ENCODE measurements around the gene SLC28A2.

SLC28A2 gene

GRCh38 chr15:45262906-45263461, 10.9 kb downstream of the SLC28A2 start:
- Histone ChIP-seq H2AFZ (ENCODE audit: low read length) (no peak overlapping the region), H3K36me3 (replicated peaks; ENCODE audit: insufficient read depth, low read length) (no peaks in the 10 kb centered on the region), H3K9me3 (replicated peaks; ENCODE audit: insufficient read depth, low read length) (no peaks in the 10 kb centered on the region), H3K4me3 (ENCODE audit: low read length) (no peak overlapping the region), H3K27me3 (replicated peaks; ENCODE audit: insufficient read depth, low read length) (no peaks in the 10 kb centered on the region), H3K4me2 (ENCODE audit: low read depth, low read length) (no peak overlapping the region), H3K27ac (ENCODE audit: low read length) (no peak overlapping the region), H3K9me2 (replicated peaks; ENCODE audit: insufficient read depth, low read length) (no peaks in the 10 kb centered on the region), H3K79me2 (ENCODE audit: low read length) (no peaks in the 10 kb centered on the region), H3K9ac (ENCODE audit: low read length) (no peak overlapping the region), H3K4me1 (ENCODE audit: low read length) (no peaks in the 10 kb centered on the region), H4K20me1 (ENCODE audit: insufficient read depth, low read length) (no peaks in the 10 kb centered on the region), H3F3A (ENCODE audit: insufficient read depth, low read length) (no peaks in the 10 kb centered on the region)
- no peak for DNase-seq
- TF ChIP-seq EZH2phosphoT487 (IDR thresholded peaks at IDR 0.05; ENCODE audit: low read length) = no peak
- no peak for TF ChIP-seq EZH2 (optimal IDR thresholded peaks at IDR 0.05; ENCODE audit: low read depth, low read length)
- TF ChIP-seq, protein P1, sequence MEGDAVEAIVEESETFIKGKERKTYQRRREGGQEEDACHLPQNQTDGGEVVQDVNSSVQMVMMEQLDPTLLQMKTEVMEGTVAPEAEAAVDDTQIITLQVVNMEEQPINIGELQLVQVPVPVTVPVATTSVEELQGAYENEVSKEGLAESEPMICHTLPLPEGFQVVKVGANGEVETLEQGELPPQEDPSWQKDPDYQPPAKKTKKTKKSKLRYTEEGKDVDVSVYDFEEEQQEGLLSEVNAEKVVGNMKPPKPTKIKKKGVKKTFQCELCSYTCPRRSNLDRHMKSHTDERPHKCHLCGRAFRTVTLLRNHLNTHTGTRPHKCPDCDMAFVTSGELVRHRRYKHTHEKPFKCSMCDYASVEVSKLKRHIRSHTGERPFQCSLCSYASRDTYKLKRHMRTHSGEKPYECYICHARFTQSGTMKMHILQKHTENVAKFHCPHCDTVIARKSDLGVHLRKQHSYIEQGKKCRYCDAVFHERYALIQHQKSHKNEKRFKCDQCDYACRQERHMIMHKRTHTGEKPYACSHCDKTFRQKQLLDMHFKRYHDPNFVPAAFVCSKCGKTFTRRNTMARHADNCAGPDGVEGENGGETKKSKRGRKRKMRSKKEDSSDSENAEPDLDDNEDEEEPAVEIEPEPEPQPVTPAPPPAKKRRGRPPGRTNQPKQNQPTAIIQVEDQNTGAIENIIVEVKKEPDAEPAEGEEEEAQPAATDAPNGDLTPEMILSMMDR (IDR thresholded peaks at IDR 0.05; ENCODE audit: low read length) = no peak

DNA sequence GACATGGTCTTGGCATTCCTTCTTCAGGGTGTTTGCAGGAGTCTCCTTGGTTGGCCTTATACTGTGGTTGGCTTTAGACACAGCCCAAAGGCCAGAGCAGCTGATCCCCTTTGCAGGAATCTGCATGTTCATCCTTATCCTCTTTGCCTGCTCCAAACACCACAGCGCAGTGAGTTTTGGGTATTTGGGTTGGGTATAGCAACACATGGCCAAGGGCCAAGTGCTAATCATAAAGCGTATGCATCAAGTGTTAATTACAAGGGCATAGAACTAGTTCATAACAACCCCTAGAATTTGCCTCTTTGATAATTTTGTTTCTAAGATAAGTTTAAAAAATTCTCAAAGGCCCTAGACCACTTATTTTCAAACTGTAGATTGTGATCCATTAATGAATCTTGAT, 11.8 kb downstream of the SLC28A2 start:
- no peak overlapping the region for H3K4me2 ChIP-seq (ENCODE audit: low read depth, low read length)
- H3K27ac ChIP-seq (ENCODE audit: low read length) = no peak overlapping the region
- no peak for DNase-seq
- no peak overlapping the region for H2AFZ ChIP-seq (ENCODE audit: low read length)
- H3K4me1 ChIP-seq (ENCODE audit: low read length) = no peaks in the 10 kb centered on the region
- H4K20me1 ChIP-seq (ENCODE audit: insufficient read depth, low read length) = no peaks in the 10 kb centered on the region
- no peaks in the 10 kb centered on the region for H3K27me3 ChIP-seq (replicated peaks; ENCODE audit: insufficient read depth, low read length)
- no peak overlapping the region for H3K9ac ChIP-seq (ENCODE audit: low read length)
- H3K9me2 ChIP-seq (replicated peaks; ENCODE audit: insufficient read depth, low read length) = no peaks in the 10 kb centered on the region
- H3F3A ChIP-seq (ENCODE audit: insufficient read depth, low read length) = no peaks in the 10 kb centered on the region
- H3K36me3 ChIP-seq (replicated peaks; ENCODE audit: insufficient read depth, low read length) = no peaks in the 10 kb centered on the region
- H3K79me2 ChIP-seq (ENCODE audit: low read length) = no peaks in the 10 kb centered on the region
- TF ChIP-seq, protein P1 (IDR thresholded peaks at IDR 0.05; ENCODE audit: low read length) = no peak
- TF ChIP-seq EZH2 (optimal IDR thresholded peaks at IDR 0.05; ENCODE audit: low read depth, low read length) (no peak), EZH2phosphoT487 (IDR thresholded peaks at IDR 0.05; ENCODE audit: low read length) (no peak)
- no peak overlapping the region for H3K4me3 ChIP-seq (ENCODE audit: low read length)
- no peaks in the 10 kb centered on the region for H3K9me3 ChIP-seq (replicated peaks; ENCODE audit: insufficient read depth, low read length)

GRCh38 chr15:45265506-45265905, 13.5 kb downstream of the SLC28A2 start:
- H3K27ac ChIP-seq (ENCODE audit: low read length) = no peak overlapping the region
- H3K9ac ChIP-seq (ENCODE audit: low read length) = no peak overlapping the region
- no peaks in the 10 kb centered on the region for H3K27me3 ChIP-seq (replicated peaks; ENCODE audit: insufficient read depth, low read length)
- TF ChIP-seq EZH2 (optimal IDR thresholded peaks at IDR 0.05; ENCODE audit: low read depth, low read length) = no peak
- TF ChIP-seq, protein P1 (IDR thresholded peaks at IDR 0.05; ENCODE audit: low read length) = no peak
- no peak for TF ChIP-seq EZH2phosphoT487 (IDR thresholded peaks at IDR 0.05; ENCODE audit: low read length)
- no peak overlapping the region for H2AFZ ChIP-seq (ENCODE audit: low read length)
- no peak for DNase-seq
- no peak overlapping the region for H3K4me2 ChIP-seq (ENCODE audit: low read depth, low read length)
- no peaks in the 10 kb centered on the region for H3F3A ChIP-seq (ENCODE audit: insufficient read depth, low read length)
- H3K9me2 ChIP-seq (replicated peaks; ENCODE audit: insufficient read depth, low read length) = no peaks in the 10 kb centered on the region
- H4K20me1 ChIP-seq (ENCODE audit: insufficient read depth, low read length) = no peaks in the 10 kb centered on the region
- H3K36me3 ChIP-seq (replicated peaks; ENCODE audit: insufficient read depth, low read length) = no peaks in the 10 kb centered on the region
- no peaks in the 10 kb centered on the region for H3K79me2 ChIP-seq (ENCODE audit: low read length)
- H3K4me3 ChIP-seq (ENCODE audit: low read length) = no peak overlapping the region
- H3K4me1 ChIP-seq (ENCODE audit: low read length) = no peaks in the 10 kb centered on the region
- no peaks in the 10 kb centered on the region for H3K9me3 ChIP-seq (replicated peaks; ENCODE audit: insufficient read depth, low read length)

Data from MM.1S (cell line).